Stimulated activated CD4-positive, alpha-beta T cell treated with anti-CD3 and anti-CD28 coated beads, Interleukin-1b, Interleukin-23, amount 100 ng/mL, for 24 hours (primary cell): ENCODE data around the gene HRH2.

Experiments
- DNase-seq, 4 experiments: peaks; one replicate each; pipeline ENCODE4 v3.0.0-alpha.2; 2020; ENCODE audit warnings: low read depth in 4 of 4, low spot score in 1 of 4

HRH2 gene

DNA sequence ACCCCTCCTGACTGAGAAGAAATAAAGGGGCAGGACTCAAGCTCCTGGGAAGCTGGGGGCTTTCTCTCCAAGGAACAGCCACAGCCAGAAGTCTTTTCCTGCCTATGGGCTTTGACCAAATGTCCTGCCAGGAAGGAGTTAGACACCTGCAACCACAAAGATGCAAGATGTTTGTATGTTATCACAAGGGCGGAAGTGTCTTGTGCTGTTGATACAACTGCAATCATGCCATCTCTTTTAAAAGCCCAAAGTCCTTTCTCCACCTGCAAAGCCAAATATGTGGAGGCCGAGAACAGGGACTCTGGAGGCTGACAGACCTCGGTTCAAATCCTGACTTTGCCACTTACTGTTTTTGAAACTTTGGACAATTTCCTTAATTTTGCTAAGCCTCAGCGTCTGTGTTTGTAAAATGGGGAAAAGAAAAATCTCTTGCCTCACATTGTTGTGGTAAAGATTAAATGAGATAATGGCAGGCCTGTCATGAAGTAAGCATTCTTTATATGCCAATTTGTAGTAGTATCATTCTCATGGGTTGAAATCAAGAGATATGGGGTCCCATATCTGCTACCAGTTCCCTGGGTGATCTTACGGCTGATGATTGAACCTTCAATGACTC, 17.0 kb downstream of the HRH2 start:
- DNase-seq = no peak

GRCh38 chr5:175675873-175676272, 18.0 kb downstream of the HRH2 start:
- no peak for DNase-seq

GRCh38 chr5:175677571-175677970, 19.7 kb downstream of the HRH2 start:
- no peak for DNase-seq

DNA sequence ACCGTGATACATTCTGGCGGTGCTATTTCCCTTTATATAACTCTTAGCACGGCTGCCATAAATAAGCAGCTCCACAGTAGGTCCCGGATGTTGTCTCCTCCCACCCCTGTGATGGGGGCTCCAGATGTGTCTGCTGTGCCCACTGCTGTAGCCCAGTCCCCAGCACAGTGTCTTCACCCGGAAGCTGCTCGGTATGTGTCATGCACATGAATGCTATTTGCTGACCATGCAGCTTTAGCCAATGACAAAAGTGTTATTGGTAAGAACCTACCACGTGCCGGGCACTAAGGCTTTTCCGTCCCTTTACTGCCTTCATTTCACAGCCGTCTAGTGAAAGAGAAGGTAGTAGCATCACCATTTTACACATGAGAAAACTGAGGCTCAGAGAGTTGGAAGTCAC, 20.2 kb downstream of the HRH2 start:
- no peak for DNase-seq

GRCh38 chr5:175679411-175679810, 21.5 kb downstream of the HRH2 start:
- no peak for DNase-seq

GRCh38 chr5:175680020-175680419, 22.1 kb downstream of the HRH2 start:
- no peak for DNase-seq

DNA sequence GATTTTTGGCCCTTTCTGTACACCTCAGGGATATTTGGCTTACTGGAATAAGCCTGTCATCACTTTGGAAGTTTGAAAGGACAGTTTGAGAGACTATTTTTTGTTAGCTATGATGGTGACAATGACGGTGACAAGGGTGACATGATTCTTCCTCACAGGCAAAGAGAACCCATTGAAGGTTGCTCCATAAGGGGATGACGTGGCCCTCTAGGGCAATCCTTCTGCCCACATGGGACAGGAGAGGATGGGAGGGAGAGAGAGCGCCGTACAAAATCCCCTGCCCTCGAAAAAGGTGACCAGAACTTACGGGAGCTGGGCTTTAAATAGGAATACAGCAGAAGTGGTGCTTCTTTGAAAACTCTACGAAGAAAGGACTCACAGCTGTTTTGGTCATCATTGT, 22.6 kb downstream of the HRH2 start:
- no peak for DNase-seq

GRCh38 chr5:175681045-175681967, 23.4 kb downstream of the HRH2 start:
- no peak for DNase-seq

- DNase-seq = no peak
These were observed 24.1 kb downstream of the HRH2 start for GRCh38 chr5:175681968-175682340.

DNA sequence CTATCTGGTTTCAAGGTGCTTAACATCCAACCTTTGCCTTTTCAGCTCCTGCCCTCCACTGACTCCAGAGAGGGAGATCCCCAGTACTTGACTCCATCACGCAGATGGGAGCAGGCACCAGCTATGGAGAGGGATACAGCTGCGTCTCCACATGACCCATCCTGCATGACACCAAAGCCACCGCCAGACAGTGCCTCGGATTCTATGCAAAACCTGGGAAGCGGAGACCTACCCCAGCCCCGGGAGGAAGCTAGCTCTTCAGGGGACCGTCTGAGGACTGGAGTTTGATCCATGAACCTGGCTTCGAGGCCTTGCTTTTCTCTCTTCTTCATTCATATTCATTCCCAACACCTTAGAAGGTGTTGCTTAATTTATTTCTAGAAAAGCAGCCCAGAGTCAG, 24.8 kb downstream of the HRH2 start:
- no peak for DNase-seq

GRCh38 chr5:175683231-175683630, 25.4 kb downstream of the HRH2 start:
- no peak for DNase-seq

DNA sequence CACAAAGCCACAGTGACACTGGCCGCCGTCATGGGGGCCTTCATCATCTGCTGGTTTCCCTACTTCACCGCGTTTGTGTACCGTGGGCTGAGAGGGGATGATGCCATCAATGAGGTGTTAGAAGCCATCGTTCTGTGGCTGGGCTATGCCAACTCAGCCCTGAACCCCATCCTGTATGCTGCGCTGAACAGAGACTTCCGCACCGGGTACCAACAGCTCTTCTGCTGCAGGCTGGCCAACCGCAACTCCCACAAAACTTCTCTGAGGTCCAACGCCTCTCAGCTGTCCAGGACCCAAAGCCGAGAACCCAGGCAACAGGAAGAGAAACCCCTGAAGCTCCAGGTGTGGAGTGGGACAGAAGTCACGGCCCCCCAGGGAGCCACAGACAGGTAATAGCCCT, 26.1 kb downstream of the HRH2 start:
- DNase-seq = no peak

DNA sequence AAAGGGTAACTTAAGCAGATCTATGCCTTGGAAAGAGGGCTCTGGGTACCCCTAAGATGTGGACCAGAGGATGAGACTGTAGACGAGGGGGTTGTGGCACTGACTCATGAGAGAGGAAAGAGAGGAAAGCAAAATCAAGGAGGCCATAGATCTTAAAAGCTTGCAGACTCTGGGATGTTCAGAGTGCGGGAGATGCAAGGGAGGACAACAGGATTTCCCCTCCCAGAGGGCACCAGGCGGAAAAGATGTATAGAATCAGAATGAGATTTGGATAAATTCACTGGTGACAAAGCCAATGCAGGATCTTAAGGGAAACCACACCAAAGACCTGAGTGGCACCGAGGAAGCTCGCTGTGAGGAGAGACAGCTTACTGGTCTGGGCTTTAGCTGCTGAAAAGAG, 27.1 kb downstream of the HRH2 start:
- DNase-seq = no peak

DNA sequence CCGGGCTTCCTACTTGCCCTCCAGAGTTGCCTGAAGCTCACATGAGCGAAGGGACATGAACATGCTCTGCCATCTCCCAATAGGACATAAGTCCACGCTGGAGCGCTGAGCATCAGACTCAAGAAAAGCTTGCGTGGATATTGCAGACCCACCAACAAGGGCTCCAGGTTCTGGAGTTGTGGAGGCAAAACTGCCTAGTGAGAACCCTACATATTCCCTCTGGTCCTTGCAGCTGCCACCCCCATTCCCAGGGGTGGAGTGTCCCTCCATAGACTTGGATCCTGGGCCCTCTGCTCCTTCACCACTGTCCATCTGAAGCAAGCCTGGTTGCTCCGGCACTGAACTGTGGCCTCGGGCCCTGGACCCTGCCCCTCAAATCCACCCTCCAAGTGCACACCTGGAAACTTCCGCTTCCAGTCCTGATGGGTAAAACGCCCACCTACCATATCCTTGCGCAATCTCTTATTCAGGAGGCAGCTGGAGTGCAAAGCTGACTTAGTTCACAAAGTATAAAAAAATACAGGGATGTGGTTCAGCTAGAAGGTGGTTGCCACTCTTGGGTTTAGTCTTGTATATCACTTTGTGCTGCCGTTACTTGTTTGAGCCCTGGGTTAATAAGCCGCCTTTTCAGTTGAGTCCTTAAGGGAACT, 28.0 kb downstream of the HRH2 start:
- DNase-seq = no peak

DNA sequence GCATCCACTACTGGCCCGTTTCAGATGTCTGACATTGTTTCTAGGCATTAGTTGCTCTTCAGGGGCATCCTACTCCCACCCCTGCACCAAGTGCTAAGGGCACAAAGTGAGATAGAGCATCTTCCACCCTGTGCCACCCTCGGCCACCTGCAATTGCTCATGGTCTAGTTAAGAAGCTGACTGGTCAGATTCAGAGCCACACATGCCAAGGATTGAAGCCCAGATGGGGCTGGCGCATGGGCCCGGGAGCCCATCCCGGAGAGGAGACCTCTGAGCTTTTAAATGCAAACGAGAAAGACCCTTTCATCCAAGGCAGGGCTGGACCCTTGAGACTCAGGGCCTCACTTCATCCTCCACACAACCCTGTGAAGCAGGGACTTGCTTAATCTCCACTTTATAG, 28.5 kb downstream of the HRH2 start:
- no peak for DNase-seq

DNA sequence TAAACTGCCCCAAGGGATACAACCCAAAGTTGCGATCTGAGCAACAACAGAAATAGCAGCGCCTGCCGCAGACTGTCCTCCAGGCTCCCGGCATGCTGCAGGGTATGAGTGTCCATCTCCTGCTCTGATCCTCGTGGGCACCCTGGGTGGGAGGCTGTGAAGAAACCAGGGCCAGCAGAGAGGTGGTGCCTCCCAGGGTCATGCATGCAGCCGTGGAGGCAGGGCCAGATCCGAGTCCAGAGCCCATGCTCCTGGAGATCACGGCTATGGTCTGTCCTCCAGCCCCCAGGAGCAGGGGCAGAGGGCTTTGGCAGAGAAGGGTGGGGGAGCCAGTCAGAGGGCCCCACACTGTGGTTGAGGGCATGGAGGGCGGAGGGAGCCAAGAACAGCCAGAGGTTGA, 29.0 kb downstream of the HRH2 start:
- no peak for DNase-seq

DNA sequence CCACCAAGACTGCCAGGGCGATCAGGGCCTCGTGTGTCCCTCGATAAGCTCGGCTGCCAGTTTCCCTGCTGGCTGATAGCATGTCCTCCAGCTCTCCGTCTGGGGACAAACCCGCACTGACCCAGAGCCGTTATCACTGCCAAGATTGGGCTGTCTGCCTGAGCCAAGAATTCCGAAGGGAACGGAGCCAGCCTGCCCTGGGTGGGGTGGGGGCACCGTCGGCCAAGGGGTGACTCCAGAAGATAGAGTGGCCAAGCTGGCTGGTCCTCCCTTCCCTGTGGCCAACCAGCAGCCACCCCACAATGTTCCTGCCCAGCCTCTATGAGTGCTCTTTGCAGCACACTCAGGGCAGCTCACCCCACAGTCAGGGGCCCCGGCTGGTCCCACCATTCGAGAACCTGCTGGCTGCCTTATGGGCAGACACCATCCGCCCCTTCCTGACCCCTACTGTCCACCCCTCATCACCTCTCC, 29.4 kb downstream of the HRH2 start:
- DNase-seq = no peak

- DNase-seq = no peak
These were observed 30.7 kb downstream of the HRH2 start for GRCh38 chr5:175688352-175689146.

- DNase-seq = no peak
These were observed 31.5 kb downstream of the HRH2 start for GRCh38 chr5:175689147-175689991.

DNA sequence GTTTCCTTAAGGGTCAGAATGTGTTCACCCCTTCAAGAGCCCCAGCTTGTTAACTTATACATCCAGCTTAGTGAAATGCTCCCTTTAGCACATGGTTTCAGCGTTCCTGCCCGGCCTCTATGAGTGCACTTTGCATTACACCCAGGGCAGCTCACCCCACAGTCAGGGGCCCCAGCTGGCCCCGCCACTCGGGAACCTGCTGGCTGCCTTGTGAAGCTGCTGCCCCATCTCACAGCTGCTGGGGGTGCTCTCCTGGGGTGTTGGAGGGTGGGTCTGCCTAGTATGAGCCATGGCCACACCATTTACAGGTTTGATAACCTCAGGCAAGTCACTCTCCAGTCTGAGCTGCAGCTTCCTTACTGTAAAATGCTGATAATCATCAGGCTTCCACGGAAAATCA, 32.2 kb downstream of the HRH2 start:
- DNase-seq = no peak
